ENCODE data around the gene NOTCH2NLA. TPM values are rescaled to one million over a fixed set of nuclear protein-coding genes. Genes with fewer than 3 reads are reported as not detected.
"Not testable (repeated sequence)": the region's sequence is repeated elsewhere in the genome, so short reads cannot be mapped to it uniquely, and the experiment has no call there.

The NOTCH2NLA gene
- total and polyA plus RNA-seq, 2 donors (not counting 1 experiment from before 2014, with no cell fraction given) = 30.7 to 150 TPM

GRCh38 chr1:146253249-146253855 is 24.5 kb upstream of the NOTCH2NLA start:
- H3K4me1 ChIP-seq (ENCODE audit: control insufficient read depth, extremely low read depth, insufficient read depth, low read length); H3K27ac ChIP-seq (ENCODE audit: insufficient read depth, low read length); H2AFZ ChIP-seq (ENCODE audit: low read length); H3K4me3 ChIP-seq (replicated peaks in 1 of 4; ENCODE audit: control extremely low read depth in 1 of 4, insufficient read depth in 1 of 4, low read depth in 3 of 4, low read length in 4 of 4); H3K79me2 ChIP-seq (ENCODE audit: control insufficient read depth, insufficient read depth, low read length); H3K36me3 ChIP-seq (ENCODE audit: control insufficient read depth, insufficient read depth, low read length); H3K4me2 ChIP-seq (ENCODE audit: extremely low read depth, insufficient read depth, low read length); DNase-seq (ENCODE audit: low read depth in 2 of 2); H3K27me3 ChIP-seq (ENCODE audit: control insufficient read depth, insufficient read depth, low read length); H4K20me1 ChIP-seq (ENCODE audit: control insufficient read depth, extremely low read depth, insufficient read depth, low read length); H3K9me3 ChIP-seq (ENCODE audit: control insufficient read depth, insufficient read depth, low read depth, low read length); H3K9ac ChIP-seq (ENCODE audit: insufficient read depth, low read length): not testable (repeated sequence)

DNA sequence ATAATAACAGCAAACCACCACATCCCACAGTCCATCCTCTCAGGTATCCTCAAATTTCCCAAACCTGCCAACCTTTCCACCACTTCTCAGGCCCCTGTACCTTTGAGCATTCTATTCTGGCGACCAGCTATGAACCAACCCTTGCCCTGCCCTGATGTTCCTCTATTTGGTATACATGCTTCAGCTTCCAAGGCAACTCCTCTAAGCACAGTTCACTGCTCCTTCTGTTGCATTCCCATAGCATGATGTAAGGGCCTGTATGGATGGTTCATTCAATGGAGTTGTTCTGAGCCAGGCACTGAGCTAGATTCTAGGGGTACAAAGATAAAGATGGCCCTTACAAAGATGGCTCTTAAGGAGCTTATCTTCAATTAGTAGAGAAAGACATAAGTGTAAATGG is 22.7 kb upstream of the NOTCH2NLA start:
- H3K27ac ChIP-seq (ENCODE audit: insufficient read depth, low read length); H3K36me3 ChIP-seq (ENCODE audit: control insufficient read depth, insufficient read depth, low read length); H3K9ac ChIP-seq (ENCODE audit: insufficient read depth, low read length); H4K20me1 ChIP-seq (ENCODE audit: control insufficient read depth, extremely low read depth, insufficient read depth, low read length); H3K9me3 ChIP-seq (ENCODE audit: control insufficient read depth, insufficient read depth, low read depth, low read length); H2AFZ ChIP-seq (ENCODE audit: low read length); H3K27me3 ChIP-seq (ENCODE audit: control insufficient read depth, insufficient read depth, low read length); H3K4me1 ChIP-seq (ENCODE audit: control insufficient read depth, extremely low read depth, insufficient read depth, low read length); H3K79me2 ChIP-seq (ENCODE audit: control insufficient read depth, insufficient read depth, low read length); H3K4me2 ChIP-seq (ENCODE audit: extremely low read depth, insufficient read depth, low read length); H3K4me3 ChIP-seq (replicated peaks in 1 of 4; ENCODE audit: control extremely low read depth in 1 of 4, insufficient read depth in 1 of 4, low read depth in 3 of 4, low read length in 4 of 4); DNase-seq (ENCODE audit: low read depth in 2 of 2): not testable (repeated sequence)

DNA sequence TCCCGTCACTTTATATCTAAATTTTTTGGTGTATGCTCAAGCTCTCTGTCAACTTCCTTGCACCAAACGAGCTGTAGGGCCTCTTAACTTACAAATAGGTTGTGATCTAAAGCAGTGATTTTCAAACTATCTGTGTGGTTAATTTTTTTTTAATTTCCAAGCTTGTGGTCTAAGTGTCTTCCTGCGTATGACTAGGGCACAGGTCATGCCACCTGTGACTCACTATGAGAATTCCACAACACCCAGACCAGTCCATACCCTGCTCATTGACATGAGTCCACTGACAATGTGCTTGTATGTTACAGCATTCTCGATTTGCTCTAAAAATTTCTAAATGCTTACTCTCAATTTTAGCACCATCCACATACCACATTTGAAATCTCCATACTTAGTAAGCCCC is 19.8 kb upstream of the NOTCH2NLA start:
- H2AFZ ChIP-seq (ENCODE audit: low read length); H3K79me2 ChIP-seq (ENCODE audit: control insufficient read depth, insufficient read depth, low read length); H4K20me1 ChIP-seq (ENCODE audit: control insufficient read depth, extremely low read depth, insufficient read depth, low read length); H3K36me3 ChIP-seq (ENCODE audit: control insufficient read depth, insufficient read depth, low read length); DNase-seq (ENCODE audit: low read depth in 2 of 2); H3K9me3 ChIP-seq (ENCODE audit: control insufficient read depth, insufficient read depth, low read depth, low read length); H3K27me3 ChIP-seq (ENCODE audit: control insufficient read depth, insufficient read depth, low read length); H3K9ac ChIP-seq (ENCODE audit: insufficient read depth, low read length); H3K4me1 ChIP-seq (ENCODE audit: control insufficient read depth, extremely low read depth, insufficient read depth, low read length); H3K27ac ChIP-seq (ENCODE audit: insufficient read depth, low read length); H3K4me2 ChIP-seq (ENCODE audit: extremely low read depth, insufficient read depth, low read length); H3K4me3 ChIP-seq (replicated peaks in 1 of 4; ENCODE audit: control extremely low read depth in 1 of 4, insufficient read depth in 1 of 4, low read depth in 3 of 4, low read length in 4 of 4): not testable (repeated sequence)

DNA sequence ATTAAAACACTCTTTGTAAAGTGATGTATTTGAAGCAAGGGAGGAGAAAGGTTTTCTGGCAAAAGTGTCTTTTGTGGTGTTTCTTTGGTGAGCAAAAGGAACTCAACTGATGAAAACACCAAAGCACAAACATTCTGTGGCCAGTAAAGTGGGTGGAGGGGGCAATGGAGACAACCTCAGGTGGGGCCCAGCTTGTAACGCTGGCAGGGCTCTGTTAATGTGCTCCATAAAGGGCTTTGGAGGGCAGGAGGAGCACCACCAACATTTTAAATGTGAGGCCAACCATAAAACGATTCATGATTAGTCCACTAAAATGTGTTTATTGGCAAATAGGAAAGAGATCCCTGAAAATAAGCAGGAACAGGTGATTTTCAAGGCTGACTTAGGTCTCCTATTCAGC is 7.8 kb upstream of the NOTCH2NLA start:
- H3K36me3 ChIP-seq (ENCODE audit: control insufficient read depth, insufficient read depth, low read length); H3K4me1 ChIP-seq (ENCODE audit: control insufficient read depth, extremely low read depth, insufficient read depth, low read length); H3K27ac ChIP-seq (ENCODE audit: insufficient read depth, low read length); H3K9ac ChIP-seq (ENCODE audit: insufficient read depth, low read length); H3K4me2 ChIP-seq (ENCODE audit: extremely low read depth, insufficient read depth, low read length); H3K4me3 ChIP-seq (replicated peaks in 1 of 4; ENCODE audit: control extremely low read depth in 1 of 4, insufficient read depth in 1 of 4, low read depth in 3 of 4, low read length in 4 of 4); H2AFZ ChIP-seq (ENCODE audit: low read length); H3K79me2 ChIP-seq (ENCODE audit: control insufficient read depth, insufficient read depth, low read length); H4K20me1 ChIP-seq (ENCODE audit: control insufficient read depth, extremely low read depth, insufficient read depth, low read length); H3K9me3 ChIP-seq (ENCODE audit: control insufficient read depth, insufficient read depth, low read depth, low read length); H3K27me3 ChIP-seq (ENCODE audit: control insufficient read depth, insufficient read depth, low read length); DNase-seq (ENCODE audit: low read depth in 2 of 2): not testable (repeated sequence)

GRCh38 chr1:146236026-146236601 is 7.3 kb upstream of the NOTCH2NLA start:
- not testable (repeated sequence) for H4K20me1 ChIP-seq (ENCODE audit: control insufficient read depth, extremely low read depth, insufficient read depth, low read length); H3K36me3 ChIP-seq (ENCODE audit: control insufficient read depth, insufficient read depth, low read length); DNase-seq (ENCODE audit: low read depth in 2 of 2); H3K79me2 ChIP-seq (ENCODE audit: control insufficient read depth, insufficient read depth, low read length); H3K9ac ChIP-seq (ENCODE audit: insufficient read depth, low read length); H3K4me3 ChIP-seq (replicated peaks in 1 of 4; ENCODE audit: control extremely low read depth in 1 of 4, insufficient read depth in 1 of 4, low read depth in 3 of 4, low read length in 4 of 4); H3K9me3 ChIP-seq (ENCODE audit: control insufficient read depth, insufficient read depth, low read depth, low read length); H3K27ac ChIP-seq (ENCODE audit: insufficient read depth, low read length); H3K4me1 ChIP-seq (ENCODE audit: control insufficient read depth, extremely low read depth, insufficient read depth, low read length); H3K4me2 ChIP-seq (ENCODE audit: extremely low read depth, insufficient read depth, low read length); H3K27me3 ChIP-seq (ENCODE audit: control insufficient read depth, insufficient read depth, low read length); H2AFZ ChIP-seq (ENCODE audit: low read length)

DNA sequence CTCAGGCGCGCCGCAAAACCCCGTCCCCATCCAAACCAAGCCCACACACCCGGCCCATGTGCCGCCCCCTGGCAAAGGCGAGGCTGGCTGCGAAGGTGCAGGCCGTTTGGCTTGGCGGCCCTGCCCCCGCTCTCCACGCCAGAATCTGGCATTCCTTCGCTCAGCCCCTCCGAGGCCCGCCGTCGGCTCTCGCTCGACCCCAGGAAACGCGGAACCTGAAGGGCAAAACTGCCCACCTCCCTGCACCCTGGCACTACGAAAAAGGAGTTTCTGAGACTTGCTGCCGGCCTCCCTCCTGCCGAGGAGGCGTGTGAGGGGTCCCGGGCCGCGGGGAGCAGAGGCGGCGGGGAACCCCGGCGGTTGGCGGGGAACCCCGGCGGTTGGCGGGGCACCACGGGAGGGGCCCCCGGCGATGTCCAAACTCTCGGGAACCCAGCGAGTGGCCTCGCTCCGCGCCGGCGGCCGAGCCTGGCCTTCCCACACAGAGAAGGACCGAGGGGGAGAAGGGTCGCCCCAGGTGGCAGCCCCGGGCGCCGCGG is 608 bp downstream of the NOTCH2NLA start:
- not testable (repeated sequence) for H3K36me3 ChIP-seq (ENCODE audit: control insufficient read depth, insufficient read depth, low read length); H3K27ac ChIP-seq (ENCODE audit: insufficient read depth, low read length); H3K4me1 ChIP-seq (ENCODE audit: control insufficient read depth, extremely low read depth, insufficient read depth, low read length); H2AFZ ChIP-seq (ENCODE audit: low read length); H3K27me3 ChIP-seq (ENCODE audit: control insufficient read depth, insufficient read depth, low read length); H3K9me3 ChIP-seq (ENCODE audit: control insufficient read depth, insufficient read depth, low read depth, low read length); H3K4me2 ChIP-seq (ENCODE audit: extremely low read depth, insufficient read depth, low read length); H4K20me1 ChIP-seq (ENCODE audit: control insufficient read depth, extremely low read depth, insufficient read depth, low read length); DNase-seq (ENCODE audit: low read depth in 2 of 2); H3K79me2 ChIP-seq (ENCODE audit: control insufficient read depth, insufficient read depth, low read length)
- Histone ChIP-seq H3K9ac (ENCODE audit: insufficient read depth, low read length) (peak overlapping the region; percentile 58), H3K4me3 (replicated peaks in 1 of 4; ENCODE audit: control extremely low read depth in 1 of 4, insufficient read depth in 1 of 4, low read depth in 3 of 4, low read length in 4 of 4) (peak overlapping the region in 3 of 4 experiments; percentile 37 to 64 (median 40))

DNA sequence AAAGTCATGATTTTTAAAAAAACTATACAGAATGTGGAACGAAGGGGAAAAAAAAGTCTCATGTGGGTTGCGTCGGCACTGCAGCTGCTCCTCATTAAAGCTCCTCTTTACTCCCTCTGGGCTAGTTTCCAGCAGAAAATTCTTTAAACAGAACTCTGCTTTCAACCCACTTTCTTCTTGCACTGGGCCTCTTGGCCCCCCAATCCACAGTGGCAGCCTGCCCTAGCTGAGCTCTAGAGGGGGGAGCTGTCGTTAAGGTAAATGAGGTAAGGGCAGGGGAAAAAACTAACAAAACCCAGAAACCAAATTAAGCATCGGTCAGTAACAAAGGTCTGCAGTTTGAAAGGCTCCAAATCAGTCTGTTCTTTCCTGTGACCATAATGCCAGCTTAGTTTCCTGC is 54.3 kb downstream of the NOTCH2NLA start:
- not testable (repeated sequence) for H3K4me3 ChIP-seq (replicated peaks in 1 of 4; ENCODE audit: control extremely low read depth in 1 of 4, insufficient read depth in 1 of 4, low read depth in 3 of 4, low read length in 4 of 4); H3K27me3 ChIP-seq (ENCODE audit: control insufficient read depth, insufficient read depth, low read length); H3K79me2 ChIP-seq (ENCODE audit: control insufficient read depth, insufficient read depth, low read length); H3K36me3 ChIP-seq (ENCODE audit: control insufficient read depth, insufficient read depth, low read length); H3K9me3 ChIP-seq (ENCODE audit: control insufficient read depth, insufficient read depth, low read depth, low read length); H4K20me1 ChIP-seq (ENCODE audit: control insufficient read depth, extremely low read depth, insufficient read depth, low read length); H3K9ac ChIP-seq (ENCODE audit: insufficient read depth, low read length); H3K4me2 ChIP-seq (ENCODE audit: extremely low read depth, insufficient read depth, low read length); H3K27ac ChIP-seq (ENCODE audit: insufficient read depth, low read length); H3K4me1 ChIP-seq (ENCODE audit: control insufficient read depth, extremely low read depth, insufficient read depth, low read length); H2AFZ ChIP-seq (ENCODE audit: low read length); DNase-seq (ENCODE audit: low read depth in 2 of 2)

All from fibroblast of lung (primary cell).